SK-N-SH treated with all-trans-retinoic acid at 6 μM for 48 hours (cell line): Measurements from ENCODE around the gene NCF2.

Experiments
- BACH2 ChIP-seq: fragments of 250-450 bp; sonication (Bioruptor Pico); IDR thresholded peaks from 2 replicates; pipeline ENCODE4 v1.9.0; 2021; ENCODE audit warnings: mild to moderate bottlenecking, borderline replicate concordance
- SNAI2 ChIP-seq: fragments of 250-450 bp; sonication (Bioruptor Pico); IDR thresholded peaks from 2 replicates; pipeline ENCODE4 v1.5.0; 2020; ENCODE audit warnings: mild to moderate bottlenecking, moderate library complexity
- ZFP30 ChIP-seq: fragments of 450-650 bp; formaldehyde crosslinking; IDR thresholded peaks from 2 replicates; pipeline ENCODE4 v1.5.0; 2022; ENCODE audit warnings: mild to moderate bottlenecking, moderate library complexity
- TF ChIP-seq, protein P1 (sequence below): fragments of 250-450 bp; sonication (Bioruptor Pico); IDR thresholded peaks from 2 replicates; pipeline ENCODE4 v1.5.1; 2021; ENCODE audit warnings: mild to moderate bottlenecking, moderate library complexity
- TF ChIP-seq, protein P2 (sequence below): fragments of 250-450 bp; sonication (Bioruptor Pico); IDR thresholded peaks from 2 replicates; pipeline ENCODE4 v1.8.0; 2020; ENCODE audit warnings: mild to moderate bottlenecking, moderate library complexity, borderline replicate concordance
- TF ChIP-seq, protein P3 (sequence below): fragments of 250-450 bp; sonication (Bioruptor Pico); IDR thresholded peaks from 2 replicates; pipeline ENCODE4 v1.8.0; 2021; ENCODE audit warnings: low read depth, mild to moderate bottlenecking, moderate library complexity, borderline replicate concordance
- TF ChIP-seq, protein P4 (sequence below): fragments of 250-450 bp; sonication (Bioruptor Pico); IDR thresholded peaks from 2 replicates; pipeline ENCODE4 v1.5.1; 2020; ENCODE audit warnings: low read depth, mild to moderate bottlenecking, moderate library complexity

DNA sequence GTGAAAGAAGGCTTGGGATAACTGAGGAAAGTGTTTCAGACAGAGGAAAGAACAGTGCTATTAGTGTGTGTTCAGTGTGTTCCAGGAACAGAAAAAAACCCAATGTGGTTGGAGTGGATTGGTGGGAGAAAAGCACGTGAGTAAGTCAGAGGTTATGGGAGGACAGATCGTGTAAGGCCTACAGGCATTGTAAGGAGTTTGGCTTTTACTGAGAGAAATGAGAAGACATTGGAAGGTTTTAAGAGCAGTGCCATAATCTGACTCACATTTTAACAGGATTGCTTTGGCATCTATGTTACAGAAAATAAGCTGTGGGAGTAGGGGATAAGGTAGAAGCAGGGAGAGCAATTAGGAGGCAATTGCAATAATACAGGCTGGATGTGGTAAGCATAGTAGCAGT, 40.5 kb upstream of the NCF2 start:
- TF ChIP-seq ZFP30 (CRISPR knock-in tag), result no peak
- TF ChIP-seq BACH2 (CRISPR knock-in tag), result no peak
- TF ChIP-seq, protein P1, sequence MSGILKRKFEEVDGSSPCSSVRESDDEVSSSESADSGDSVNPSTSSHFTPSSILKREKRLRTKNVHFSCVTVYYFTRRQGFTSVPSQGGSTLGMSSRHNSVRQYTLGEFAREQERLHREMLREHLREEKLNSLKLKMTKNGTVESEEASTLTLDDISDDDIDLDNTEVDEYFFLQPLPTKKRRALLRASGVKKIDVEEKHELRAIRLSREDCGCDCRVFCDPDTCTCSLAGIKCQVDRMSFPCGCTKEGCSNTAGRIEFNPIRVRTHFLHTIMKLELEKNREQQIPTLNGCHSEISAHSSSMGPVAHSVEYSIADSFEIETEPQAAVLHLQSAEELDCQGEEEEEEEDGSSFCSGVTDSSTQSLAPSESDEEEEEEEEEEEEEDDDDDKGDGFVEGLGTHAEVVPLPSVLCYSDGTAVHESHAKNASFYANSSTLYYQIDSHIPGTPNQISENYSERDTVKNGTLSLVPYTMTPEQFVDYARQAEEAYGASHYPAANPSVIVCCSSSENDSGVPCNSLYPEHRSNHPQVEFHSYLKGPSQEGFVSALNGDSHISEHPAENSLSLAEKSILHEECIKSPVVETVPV (CRISPR knock-in tag), result no peak
- TF ChIP-seq, protein P2, sequence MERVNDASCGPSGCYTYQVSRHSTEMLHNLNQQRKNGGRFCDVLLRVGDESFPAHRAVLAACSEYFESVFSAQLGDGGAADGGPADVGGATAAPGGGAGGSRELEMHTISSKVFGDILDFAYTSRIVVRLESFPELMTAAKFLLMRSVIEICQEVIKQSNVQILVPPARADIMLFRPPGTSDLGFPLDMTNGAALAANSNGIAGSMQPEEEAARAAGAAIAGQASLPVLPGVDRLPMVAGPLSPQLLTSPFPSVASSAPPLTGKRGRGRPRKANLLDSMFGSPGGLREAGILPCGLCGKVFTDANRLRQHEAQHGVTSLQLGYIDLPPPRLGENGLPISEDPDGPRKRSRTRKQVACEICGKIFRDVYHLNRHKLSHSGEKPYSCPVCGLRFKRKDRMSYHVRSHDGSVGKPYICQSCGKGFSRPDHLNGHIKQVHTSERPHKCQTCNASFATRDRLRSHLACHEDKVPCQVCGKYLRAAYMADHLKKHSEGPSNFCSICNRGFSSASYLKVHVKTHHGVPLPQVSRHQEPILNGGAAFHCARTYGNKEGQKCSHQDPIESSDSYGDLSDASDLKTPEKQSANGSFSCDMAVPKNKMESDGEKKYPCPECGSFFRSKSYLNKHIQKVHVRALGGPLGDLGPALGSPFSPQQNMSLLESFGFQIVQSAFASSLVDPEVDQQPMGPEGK, result no peak
- TF ChIP-seq SNAI2 (CRISPR knock-in tag), result no peak
- TF ChIP-seq, protein P3, sequence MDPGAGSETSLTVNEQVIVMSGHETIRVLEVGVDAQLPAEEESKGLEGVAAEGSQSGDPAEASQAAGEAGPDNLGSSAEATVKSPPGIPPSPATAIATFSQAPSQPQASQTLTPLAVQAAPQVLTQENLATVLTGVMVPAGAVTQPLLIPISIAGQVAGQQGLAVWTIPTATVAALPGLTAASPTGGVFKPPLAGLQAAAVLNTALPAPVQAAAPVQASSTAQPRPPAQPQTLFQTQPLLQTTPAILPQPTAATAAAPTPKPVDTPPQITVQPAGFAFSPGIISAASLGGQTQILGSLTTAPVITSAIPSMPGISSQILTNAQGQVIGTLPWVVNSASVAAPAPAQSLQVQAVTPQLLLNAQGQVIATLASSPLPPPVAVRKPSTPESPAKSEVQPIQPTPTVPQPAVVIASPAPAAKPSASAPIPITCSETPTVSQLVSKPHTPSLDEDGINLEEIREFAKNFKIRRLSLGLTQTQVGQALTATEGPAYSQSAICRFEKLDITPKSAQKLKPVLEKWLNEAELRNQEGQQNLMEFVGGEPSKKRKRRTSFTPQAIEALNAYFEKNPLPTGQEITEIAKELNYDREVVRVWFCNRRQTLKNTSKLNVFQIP (CRISPR knock-in tag), result no peak
- TF ChIP-seq, protein P4, sequence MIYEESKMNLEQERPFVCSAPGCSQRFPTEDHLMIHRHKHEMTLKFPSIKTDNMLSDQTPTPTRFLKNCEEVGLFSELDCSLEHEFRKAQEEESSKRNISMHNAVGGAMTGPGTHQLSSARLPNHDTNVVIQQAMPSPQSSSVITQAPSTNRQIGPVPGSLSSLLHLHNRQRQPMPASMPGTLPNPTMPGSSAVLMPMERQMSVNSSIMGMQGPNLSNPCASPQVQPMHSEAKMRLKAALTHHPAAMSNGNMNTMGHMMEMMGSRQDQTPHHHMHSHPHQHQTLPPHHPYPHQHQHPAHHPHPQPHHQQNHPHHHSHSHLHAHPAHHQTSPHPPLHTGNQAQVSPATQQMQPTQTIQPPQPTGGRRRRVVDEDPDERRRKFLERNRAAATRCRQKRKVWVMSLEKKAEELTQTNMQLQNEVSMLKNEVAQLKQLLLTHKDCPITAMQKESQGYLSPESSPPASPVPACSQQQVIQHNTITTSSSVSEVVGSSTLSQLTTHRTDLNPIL, result no peak
